ENCODE results near the gene CAPN14. TPM values are rescaled to one million over a fixed set of nuclear protein-coding genes. Genes with fewer than 3 reads are reported as not detected.

CAPN14 gene
- total RNA-seq, 4 donors from 2014 or later = 0.13 to 1.3 (median 0.54) TPM

GRCh38 chr2:31208240-31208639 lies 9.1 kb downstream of the CAPN14 start:
- no peak for DNase-seq (ENCODE audit: low spot score in 2 of 2)
- intact Hi-C loops (cut with DNase I; ENCODE audit: low total_unique reads) = no loop called here
- TF ChIP-seq CTCF (IDR thresholded peaks at IDR 0.05) (no peak), POLR2A (IDR thresholded peaks at IDR 0.05) (no peak)
- WGBS, 2 donors = 96 to 100% methylated on average over 1 of the region's 1 CpG
- no peak overlapping the region for H3K4me3 ChIP-seq (ENCODE audit: low read depth, poor library complexity, severe bottlenecking)

GRCh38 chr2:31207790-31208189 lies 9.5 kb downstream of the CAPN14 start:
- H3K4me3 ChIP-seq (ENCODE audit: low read depth, poor library complexity, severe bottlenecking) = no peak overlapping the region
- TF ChIP-seq CTCF (IDR thresholded peaks at IDR 0.05) = no peak
- TF ChIP-seq POLR2A (IDR thresholded peaks at IDR 0.05) = no peak
- no peak for DNase-seq (ENCODE audit: low spot score in 2 of 2)
- WGBS, 2 donors = 36 to 42% methylated on average over 2 of the region's 2 CpGs
- intact Hi-C loops (cut with DNase I; ENCODE audit: low total_unique reads) = no loop called here

GRCh38 chr2:31205613-31206012 lies 11.7 kb downstream of the CAPN14 start:
- intact Hi-C loops (cut with DNase I; ENCODE audit: low total_unique reads) = no loop called here
- no peak for DNase-seq (ENCODE audit: low spot score in 2 of 2)
- WGBS, 2 donors = 83 to 90% methylated on average over 3 of the region's 3 CpGs
- TF ChIP-seq CTCF (IDR thresholded peaks at IDR 0.05) (no peak), POLR2A (IDR thresholded peaks at IDR 0.05) (no peak)
- H3K4me3 ChIP-seq (ENCODE audit: low read depth, poor library complexity, severe bottlenecking) = no peak overlapping the region

- intact Hi-C loops (cut with DNase I; ENCODE audit: low total_unique reads) = no loop called here
Measured at GRCh38 chr2:31205186-31205585, 12.1 kb downstream of the CAPN14 start.

GRCh38 chr2:31204783-31205182 lies 12.5 kb downstream of the CAPN14 start:
- no peak for DNase-seq (ENCODE audit: low spot score in 2 of 2)
- intact Hi-C loops (cut with DNase I; ENCODE audit: low total_unique reads) = no loop called here
- 68 to 81% methylated on average over 6 of the region's 6 CpGs for WGBS, 2 donors
- no peak overlapping the region for H3K4me3 ChIP-seq (ENCODE audit: low read depth, poor library complexity, severe bottlenecking)
- TF ChIP-seq CTCF (IDR thresholded peaks at IDR 0.05) (no peak), POLR2A (IDR thresholded peaks at IDR 0.05) (no peak)

More at GRCh38 chr2:31205186-31205585, 12.1 kb downstream of the CAPN14 start:
- TF ChIP-seq POLR2A (IDR thresholded peaks at IDR 0.05) = no peak
- TF ChIP-seq CTCF (IDR thresholded peaks at IDR 0.05) = no peak
- no peak overlapping the region for H3K4me3 ChIP-seq (ENCODE audit: low read depth, poor library complexity, severe bottlenecking)
- DNase-seq (ENCODE audit: low spot score in 2 of 2) = no peak
- 82 to 87% methylated on average over 9 of the region's 9 CpGs for WGBS, 2 donors

GRCh38 chr2:31203916-31204315 lies 13.4 kb downstream of the CAPN14 start:
- intact Hi-C loops (cut with DNase I; ENCODE audit: low total_unique reads) = no loop called here
- no peak overlapping the region for H3K4me3 ChIP-seq (ENCODE audit: low read depth, poor library complexity, severe bottlenecking)
- DNase-seq (ENCODE audit: low spot score in 2 of 2) = no peak
- TF ChIP-seq POLR2A (IDR thresholded peaks at IDR 0.05) = no peak

Measured in lower leg skin (tissue), 4 donors.